A673 (cell line): Measurements from ENCODE around the gene HPS4.

Experiments used
- EZH2 ChIP-seq: fragments of 200-600 bp; sonication (generic); IDR thresholded peaks from 2 replicates; pipeline ENCODE4 v1.6.1; 2017; ENCODE audit warnings: borderline replicate concordance, low read depth, mild to moderate bottlenecking, mixed read lengths, antibody characterized with exemption, low read length; ENCODE audit not compliant: poor library complexity, severe bottlenecking
- TF ChIP-seq, protein P1 (sequence below): fragments of 300-800, 200-600 bp; sonication (generic); conservative IDR thresholded peaks from 2 replicates; pipeline ENCODE4 v1.5.1; 2017; ENCODE audit warnings: low read depth, mild to moderate bottlenecking, antibody characterized with exemption, low read length, moderate library complexity, mixed read lengths

- no peak for TF ChIP-seq EZH2
- TF ChIP-seq, protein P1, sequence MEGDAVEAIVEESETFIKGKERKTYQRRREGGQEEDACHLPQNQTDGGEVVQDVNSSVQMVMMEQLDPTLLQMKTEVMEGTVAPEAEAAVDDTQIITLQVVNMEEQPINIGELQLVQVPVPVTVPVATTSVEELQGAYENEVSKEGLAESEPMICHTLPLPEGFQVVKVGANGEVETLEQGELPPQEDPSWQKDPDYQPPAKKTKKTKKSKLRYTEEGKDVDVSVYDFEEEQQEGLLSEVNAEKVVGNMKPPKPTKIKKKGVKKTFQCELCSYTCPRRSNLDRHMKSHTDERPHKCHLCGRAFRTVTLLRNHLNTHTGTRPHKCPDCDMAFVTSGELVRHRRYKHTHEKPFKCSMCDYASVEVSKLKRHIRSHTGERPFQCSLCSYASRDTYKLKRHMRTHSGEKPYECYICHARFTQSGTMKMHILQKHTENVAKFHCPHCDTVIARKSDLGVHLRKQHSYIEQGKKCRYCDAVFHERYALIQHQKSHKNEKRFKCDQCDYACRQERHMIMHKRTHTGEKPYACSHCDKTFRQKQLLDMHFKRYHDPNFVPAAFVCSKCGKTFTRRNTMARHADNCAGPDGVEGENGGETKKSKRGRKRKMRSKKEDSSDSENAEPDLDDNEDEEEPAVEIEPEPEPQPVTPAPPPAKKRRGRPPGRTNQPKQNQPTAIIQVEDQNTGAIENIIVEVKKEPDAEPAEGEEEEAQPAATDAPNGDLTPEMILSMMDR, result no peak
Observed at GRCh38 chr22:26466196-26466595, 17.4 kb downstream of the HPS4 start.
